WTC11 (cell line): ENCODE results near the gene EML6. TPM values are rescaled to one million over a fixed set of nuclear protein-coding genes. Genes with fewer than 3 reads are reported as not detected.

ENCODE experiments used
- ATAC-seq: fragments of 200-7000 bp; cut with Tn5 transposase; 2 replicates; pipeline ENCODE4 v1.10.0; 2021; ENCODE audit warnings: mild to moderate bottlenecking, moderate library complexity
- CTCF ChIA-PET: fragments of 300-600 bp; sonication (Branson Sonifier 250); formaldehyde crosslinking; loops from one replicate; lab custom pipeline; 2021; ENCODE audit warnings: antibody characterized with exemption; lab: Charles Lee
- POLR2A ChIA-PET: fragments of 350-600 bp; sonication (Branson Sonifier 250); formaldehyde crosslinking; loops from one replicate; lab custom pipeline; 2021; ENCODE audit warnings: antibody characterized with exemption; lab: Charles Lee
- DNase-seq: peaks from one replicate; pipeline ENCODE4 v3.0.0; 2021; ENCODE audit warnings: low spot score
- H3K27ac Mint-ChIP-seq: 2 replicates; pipeline ENCODE4 v1.8.0; 2021; ENCODE audit warnings: mixed read lengths
- H3K27me3 Mint-ChIP-seq: 2 replicates; pipeline ENCODE4 v1.8.0; 2021; ENCODE audit warnings: low read depth, mild to moderate bottlenecking, moderate library complexity, mixed read lengths
- H3K36me3 Mint-ChIP-seq: 2 replicates; pipeline ENCODE4 v1.8.0; 2021; ENCODE audit warnings: mixed read lengths
- H3K4me1 Mint-ChIP-seq: 2 replicates; pipeline ENCODE4 v1.8.0; 2022; ENCODE audit warnings: mixed read lengths
- H3K4me3 Mint-ChIP-seq: 2 replicates; pipeline ENCODE4 v1.8.0; 2021; ENCODE audit warnings: mild to moderate bottlenecking, moderate library complexity, mixed read lengths
- H3K9me3 Mint-ChIP-seq: 2 replicates; pipeline ENCODE4 v1.8.0; 2021; ENCODE audit warnings: mixed read lengths
- E2F1 ChIP-seq: sonication (generic); formaldehyde crosslinking; IDR thresholded peaks from 2 replicates; pipeline ENCODE4 v1.8.0; 2022; ENCODE audit warnings: mild to moderate bottlenecking, missing genetic modification reagents
- ETV6 ChIP-seq: sonication (generic); formaldehyde crosslinking; IDR thresholded peaks from 2 replicates; pipeline ENCODE4 v1.8.1; 2022; ENCODE audit warnings: mild to moderate bottlenecking, missing genetic modification reagents
- FOXP4 ChIP-seq: sonication (generic); formaldehyde crosslinking; IDR thresholded peaks from 2 replicates; pipeline ENCODE4 v1.8.0; 2022; ENCODE audit warnings: mild to moderate bottlenecking, missing genetic modification reagents
- MXD4 ChIP-seq: fragments of 250-450 bp; sonication (Bioruptor Pico); IDR thresholded peaks from 2 replicates; pipeline ENCODE4 v1.8.0; 2021; ENCODE audit warnings: mild to moderate bottlenecking, moderate library complexity, borderline replicate concordance
- OVOL2 ChIP-seq: fragments of 250-450 bp; sonication (Bioruptor Pico); IDR thresholded peaks from 2 replicates; pipeline ENCODE4 v1.9.0; 2021; ENCODE audit warnings: mild to moderate bottlenecking, borderline replicate concordance
- SOX15 ChIP-seq: fragments of 250-450 bp; sonication (Bioruptor Pico); IDR thresholded peaks from 2 replicates; pipeline ENCODE4 v1.9.0; 2021; ENCODE audit warnings: mild to moderate bottlenecking
- SP1 ChIP-seq: sonication (generic); formaldehyde crosslinking; conservative IDR thresholded peaks from 2 replicates; pipeline ENCODE4 v1.8.1; 2022; ENCODE audit warnings: missing genetic modification reagents
- TEAD1 ChIP-seq: sonication (generic); formaldehyde crosslinking; IDR thresholded peaks from 2 replicates; pipeline ENCODE4 v1.8.0; 2022; ENCODE audit warnings: mild to moderate bottlenecking, missing genetic modification reagents
- ZNF121 ChIP-seq: sonication (generic); formaldehyde crosslinking; IDR thresholded peaks from 2 replicates; pipeline ENCODE4 v1.8.0; 2023; ENCODE audit warnings: missing genetic modification reagents
- ZNF263 ChIP-seq: sonication (generic); formaldehyde crosslinking; IDR thresholded peaks from 2 replicates; pipeline ENCODE4 v1.8.1; 2022; ENCODE audit warnings: low read depth, mild to moderate bottlenecking, moderate library complexity, missing genetic modification reagents
- ZNF317 ChIP-seq: sonication (generic); formaldehyde crosslinking; IDR thresholded peaks from 2 replicates; pipeline ENCODE4 v1.8.1; 2023; ENCODE audit warnings: low read depth, mild to moderate bottlenecking, moderate library complexity, missing genetic modification reagents, borderline replicate concordance
- ZNF396 ChIP-seq: fragments of 250-450 bp; sonication (Bioruptor Pico); IDR thresholded peaks from 2 replicates; pipeline ENCODE4 v1.8.0; 2021; ENCODE audit warnings: mild to moderate bottlenecking, moderate library complexity, borderline replicate concordance
- ZNF416 ChIP-seq: fragments of 250-450 bp; sonication (Bioruptor Pico); IDR thresholded peaks from 2 replicates; pipeline ENCODE4 v1.9.0; 2021; ENCODE audit warnings: mild to moderate bottlenecking, inconsistent platforms
- ZNF423 ChIP-seq: fragments of 250-450 bp; sonication (Bioruptor Pico); IDR thresholded peaks from 2 replicates; pipeline ENCODE4 v2.1.2; 2022; ENCODE audit warnings: mild to moderate bottlenecking, moderate library complexity
- total RNA-seq: library from RNA; stranded (reverse); gene quantifications from 3 replicates; pipeline ENCODE4 v1.2.3, GENCODE V29; 2021
- TF ChIP-seq, protein P1 (sequence below): fragments of 250-450 bp; sonication (Bioruptor Pico); conservative IDR thresholded peaks from 2 replicates; pipeline ENCODE4 v1.9.0; 2021; ENCODE audit warnings: mild to moderate bottlenecking
- TF ChIP-seq, protein P2 (sequence below): fragments of 250-450 bp; sonication (Bioruptor Pico); IDR thresholded peaks from 2 replicates; pipeline ENCODE4 v1.9.0; 2021; ENCODE audit warnings: mild to moderate bottlenecking, borderline replicate concordance

Gene EML6
- total RNA-seq, 1 experiment from 2014 or later: 2.1 TPM

DNA sequence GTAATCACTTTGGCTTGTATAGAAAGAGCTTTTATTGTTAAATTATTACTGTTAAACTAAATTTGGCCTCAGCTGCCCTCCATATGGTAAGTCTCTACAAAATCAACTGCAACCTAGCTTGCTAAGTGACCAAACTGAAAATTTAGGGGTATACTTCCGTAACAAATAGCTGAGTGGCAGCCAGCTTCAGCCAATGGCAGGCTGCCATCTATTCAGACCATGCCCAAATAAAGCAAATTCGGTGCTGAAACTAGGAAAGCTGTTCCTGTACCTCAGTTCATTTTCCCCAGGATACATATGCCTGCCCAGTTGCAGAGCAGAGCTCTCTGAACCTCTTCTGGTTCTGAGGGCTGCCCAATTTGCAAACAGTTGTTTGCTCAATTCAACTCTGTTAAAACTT lies 94.8 kb downstream of the EML6 start:
- Mint-ChIP-seq H3K36me3 (no peaks in the 10 kb centered on the region), H3K27ac (no peak overlapping the region), H3K27me3 (no peaks in the 10 kb centered on the region; the same call in 1 of the 2 replicates), H3K4me1 (peaks cover 22% of the 10 kb centered on the region), H3K9me3 (no peaks in the 10 kb centered on the region), H3K4me3 (no peak overlapping the region)
- ChIA-PET CTCF (interaction anchor here (3.8 kb wide), 1 partner anchor 20 kb away, joined by 14 read pairs; no protein-coding TSS in a partner anchor), POLR2A (no interaction called here)
- ATAC-seq (no peak; the same call in 1 of the 2 replicates), DNase-seq (no peak)
- TF ChIP-seq ZNF423 (no peak), ZNF121 (CRISPR knock-in tag) (no peak), E2F1 (CRISPR knock-in tag) (no peak), ZNF317 (CRISPR knock-in tag) (no peak)

- Mint-ChIP-seq H3K27ac (no peak overlapping the region), H3K27me3 (peaks cover 11% of the 10 kb centered on the region), H3K9me3 (no peaks in the 10 kb centered on the region), H3K36me3 (no peaks in the 10 kb centered on the region), H3K4me1 (peaks cover 15% of the 10 kb centered on the region), H3K4me3 (no peak overlapping the region)
- no peak for ATAC-seq
- CTCF ChIA-PET: interaction anchor here (3.8 kb wide), 1 partner anchor 18 kb away, joined by 14 read pairs; no protein-coding TSS in a partner anchor
- DNase-seq: no peak
- POLR2A ChIA-PET: no interaction called here
- TF ChIP-seq SOX15 (no peak), MXD4 (CRISPR knock-in tag) (no peak), ZNF416 (CRISPR knock-in tag) (no peak), FOXP4 (CRISPR knock-in tag) (no peak), OVOL2 (CRISPR knock-in tag) (no peak)
- TF ChIP-seq, protein P1, sequence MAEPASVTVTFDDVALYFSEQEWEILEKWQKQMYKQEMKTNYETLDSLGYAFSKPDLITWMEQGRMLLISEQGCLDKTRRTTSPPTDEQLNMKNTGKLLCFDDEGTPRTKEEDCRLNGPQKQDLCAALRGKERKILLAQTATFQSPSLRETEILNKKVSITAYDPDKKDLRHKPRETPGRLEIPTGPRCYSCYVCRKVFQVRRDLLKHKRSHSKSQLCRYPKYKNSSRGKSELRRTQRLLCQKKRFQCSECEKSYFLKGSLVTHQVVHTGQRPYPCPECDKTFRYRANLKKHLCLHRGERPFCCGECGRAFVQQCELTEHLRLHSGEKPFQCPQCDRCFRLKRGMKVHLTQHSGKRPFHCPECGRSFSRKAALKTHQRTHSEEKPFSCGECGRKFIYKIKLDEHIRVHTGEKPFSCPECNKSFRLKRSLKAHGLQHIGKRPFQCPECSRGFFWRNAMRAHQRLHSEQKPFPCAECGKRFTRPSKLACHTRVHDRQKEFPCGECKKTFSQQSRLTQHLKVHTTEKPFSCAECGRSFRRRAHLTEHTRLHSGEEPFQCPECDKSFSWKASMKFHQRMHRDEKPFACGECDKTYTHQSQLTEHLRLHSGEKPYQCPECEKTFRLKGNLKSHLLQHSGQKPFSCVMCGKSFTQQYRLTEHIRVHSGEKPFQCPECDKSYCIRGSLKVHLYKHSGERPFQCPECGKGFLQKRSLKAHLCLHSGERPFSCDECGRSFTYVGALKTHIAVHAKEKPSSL (CRISPR knock-in tag): no peak
Observed at GRCh38 chr2:54820558-54820957, 97.1 kb downstream of the EML6 start.

DNA sequence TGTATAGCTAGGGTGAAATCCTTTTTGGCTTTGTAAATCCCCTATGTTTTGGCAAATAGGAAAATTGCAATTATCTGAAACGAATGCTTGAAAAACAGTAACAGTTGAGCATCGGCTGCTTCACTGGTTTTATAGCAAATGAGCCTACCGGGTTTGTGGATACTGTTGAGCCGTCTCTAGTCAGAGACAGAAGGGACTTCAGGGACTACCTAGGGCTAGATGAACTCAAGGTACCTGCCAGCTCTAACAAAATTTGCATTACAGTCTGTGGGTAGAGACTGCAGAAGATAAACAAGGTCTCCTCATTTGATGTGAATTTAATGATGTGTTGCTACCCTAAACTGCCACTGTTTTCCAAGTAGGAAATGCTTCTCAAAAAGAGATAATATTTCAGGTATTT lies 101.1 kb downstream of the EML6 start:
- H3K9me3 Mint-ChIP-seq: no peaks in the 10 kb centered on the region
- H3K4me1 Mint-ChIP-seq: peaks cover 15% of the 10 kb centered on the region
- DNase-seq (no peak), ATAC-seq (peak; percentile 58)
- POLR2A ChIA-PET: interaction anchor here (0.6 kb wide), 1 partner anchor 212 kb away, joined by 4 read pairs; no protein-coding TSS in a partner anchor
- peaks cover 15% of the 10 kb centered on the region for H3K27me3 Mint-ChIP-seq
- H3K4me3 Mint-ChIP-seq: no peak overlapping the region
- H3K27ac Mint-ChIP-seq: no peak overlapping the region
- CTCF ChIA-PET: interaction anchor here (1.3 kb wide), 1 partner anchor 14 kb away, joined by 4 read pairs; no protein-coding TSS in a partner anchor
- TF ChIP-seq ZNF263 (CRISPR knock-in tag): no peak
- no peak for TF ChIP-seq SP1
- no peak for TF ChIP-seq ZNF396
- H3K36me3 Mint-ChIP-seq: no peaks in the 10 kb centered on the region

- no peak overlapping the region for H3K27ac Mint-ChIP-seq
- DNase-seq (no peak), ATAC-seq (no peak)
- no peaks in the 10 kb centered on the region for H3K9me3 Mint-ChIP-seq
- H3K36me3 Mint-ChIP-seq: no peaks in the 10 kb centered on the region
- H3K27me3 Mint-ChIP-seq: peaks cover 4% of the 10 kb centered on the region; the same call in 1 of the 2 replicates
- ChIA-PET CTCF (interaction anchor here (3.8 kb wide), 1 partner anchor 8 kb away, joined by 15 read pairs; no protein-coding TSS in a partner anchor), POLR2A (no interaction called here)
- H3K4me3 Mint-ChIP-seq: no peak overlapping the region
- no peak for TF ChIP-seq ETV6 (CRISPR knock-in tag)
- TF ChIP-seq TEAD1 (CRISPR knock-in tag): no peak
- TF ChIP-seq, protein P2, sequence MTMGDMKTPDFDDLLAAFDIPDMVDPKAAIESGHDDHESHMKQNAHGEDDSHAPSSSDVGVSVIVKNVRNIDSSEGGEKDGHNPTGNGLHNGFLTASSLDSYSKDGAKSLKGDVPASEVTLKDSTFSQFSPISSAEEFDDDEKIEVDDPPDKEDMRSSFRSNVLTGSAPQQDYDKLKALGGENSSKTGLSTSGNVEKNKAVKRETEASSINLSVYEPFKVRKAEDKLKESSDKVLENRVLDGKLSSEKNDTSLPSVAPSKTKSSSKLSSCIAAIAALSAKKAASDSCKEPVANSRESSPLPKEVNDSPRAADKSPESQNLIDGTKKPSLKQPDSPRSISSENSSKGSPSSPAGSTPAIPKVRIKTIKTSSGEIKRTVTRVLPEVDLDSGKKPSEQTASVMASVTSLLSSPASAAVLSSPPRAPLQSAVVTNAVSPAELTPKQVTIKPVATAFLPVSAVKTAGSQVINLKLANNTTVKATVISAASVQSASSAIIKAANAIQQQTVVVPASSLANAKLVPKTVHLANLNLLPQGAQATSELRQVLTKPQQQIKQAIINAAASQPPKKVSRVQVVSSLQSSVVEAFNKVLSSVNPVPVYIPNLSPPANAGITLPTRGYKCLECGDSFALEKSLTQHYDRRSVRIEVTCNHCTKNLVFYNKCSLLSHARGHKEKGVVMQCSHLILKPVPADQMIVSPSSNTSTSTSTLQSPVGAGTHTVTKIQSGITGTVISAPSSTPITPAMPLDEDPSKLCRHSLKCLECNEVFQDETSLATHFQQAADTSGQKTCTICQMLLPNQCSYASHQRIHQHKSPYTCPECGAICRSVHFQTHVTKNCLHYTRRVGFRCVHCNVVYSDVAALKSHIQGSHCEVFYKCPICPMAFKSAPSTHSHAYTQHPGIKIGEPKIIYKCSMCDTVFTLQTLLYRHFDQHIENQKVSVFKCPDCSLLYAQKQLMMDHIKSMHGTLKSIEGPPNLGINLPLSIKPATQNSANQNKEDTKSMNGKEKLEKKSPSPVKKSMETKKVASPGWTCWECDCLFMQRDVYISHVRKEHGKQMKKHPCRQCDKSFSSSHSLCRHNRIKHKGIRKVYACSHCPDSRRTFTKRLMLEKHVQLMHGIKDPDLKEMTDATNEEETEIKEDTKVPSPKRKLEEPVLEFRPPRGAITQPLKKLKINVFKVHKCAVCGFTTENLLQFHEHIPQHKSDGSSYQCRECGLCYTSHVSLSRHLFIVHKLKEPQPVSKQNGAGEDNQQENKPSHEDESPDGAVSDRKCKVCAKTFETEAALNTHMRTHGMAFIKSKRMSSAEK (CRISPR knock-in tag): no peak
- no peaks in the 10 kb centered on the region for H3K4me1 Mint-ChIP-seq
Observed at GRCh38 chr2:54830546-54830945, 107.1 kb downstream of the EML6 start.
